GM21423 (cell line): ENCODE measurements around the gene OPN4.

Experiments
- ATAC-seq: cut with Tn5 transposase; IDR thresholded peaks from one replicate; pipeline ENCODE4 v1.9.1; 2021; ENCODE audit warnings: mild to moderate bottlenecking, moderate library complexity; ENCODE audit not compliant: unreplicated experiment

The OPN4 gene

GRCh38 chr10:86715836-86716235 is 61.5 kb downstream of the OPN4 start:
- ATAC-seq, result no peak
